Measurements from ENCODE around the gene ARHGAP27. TPM values are rescaled to one million over a fixed set of nuclear protein-coding genes. Genes with fewer than 3 reads are reported as not detected.
A peak's percentile ranks its signal among the peaks of the same experiment; 100 is the strongest.

Gene ARHGAP27
- total and polyA plus RNA-seq, 2 donors (not counting 1 experiment from before 2014, with no cell fraction given), result 0.57 to 3.3 TPM

GRCh38 chr17:45425984-45426413, 6.7 kb downstream of the ARHGAP27 start:
- DNase-seq (ENCODE audit: low read depth in 2 of 2), result no peak
- no peak overlapping the region for H3K9ac ChIP-seq (ENCODE audit: insufficient read depth, low read length)

DNA sequence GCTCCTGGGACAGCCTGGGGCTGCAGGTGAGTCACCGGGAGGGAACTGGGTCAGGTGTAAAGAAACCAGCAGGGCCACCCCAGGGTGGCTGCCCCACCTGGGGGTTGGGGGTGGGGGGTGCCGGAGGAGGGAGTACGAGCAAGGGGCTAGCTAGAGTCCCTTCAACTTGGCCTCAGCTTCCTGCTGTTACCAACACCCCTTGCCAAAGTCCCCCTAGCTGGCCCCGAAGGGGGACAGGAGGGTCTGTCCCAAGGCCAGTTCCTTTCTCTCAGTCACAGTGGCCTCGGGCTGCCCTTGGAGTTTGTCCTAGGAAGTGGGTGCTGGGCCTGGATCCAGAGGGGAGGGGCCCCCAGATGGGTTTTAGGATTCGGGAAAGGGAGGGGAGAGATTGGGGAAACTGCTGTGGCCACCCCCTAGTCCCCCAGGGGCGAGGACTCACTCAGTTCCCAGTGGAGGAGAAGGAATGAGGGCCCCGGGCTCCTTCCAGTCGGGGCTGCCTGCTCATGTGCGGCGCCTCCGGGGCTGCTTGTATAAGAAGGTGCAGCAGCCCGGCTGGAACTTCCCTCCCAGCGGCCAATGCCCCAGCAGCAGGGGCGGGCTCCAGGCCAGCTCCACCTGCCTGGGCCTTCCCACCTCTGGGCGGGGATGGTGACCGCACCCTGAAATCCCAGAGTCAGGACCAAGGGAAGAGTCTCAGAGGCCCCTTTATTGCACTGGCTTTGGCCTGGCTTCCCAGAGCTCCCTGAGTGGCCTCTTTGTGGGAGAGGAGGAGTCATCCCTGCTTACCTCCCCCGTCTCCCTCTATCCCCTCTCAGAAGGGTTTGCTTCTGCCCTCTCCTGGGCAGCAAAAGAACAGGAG, 7.3 kb downstream of the ARHGAP27 start:
- peaks cover 3% of the 10 kb centered on the region for H3K4me1 ChIP-seq (ENCODE audit: control insufficient read depth, extremely low read depth, insufficient read depth, low read length)
- TF ChIP-seq EZH2 (IDR thresholded peaks at IDR 0.05; ENCODE audit: low read length, missing control alignments), result no peak
- TF ChIP-seq, protein P1, sequence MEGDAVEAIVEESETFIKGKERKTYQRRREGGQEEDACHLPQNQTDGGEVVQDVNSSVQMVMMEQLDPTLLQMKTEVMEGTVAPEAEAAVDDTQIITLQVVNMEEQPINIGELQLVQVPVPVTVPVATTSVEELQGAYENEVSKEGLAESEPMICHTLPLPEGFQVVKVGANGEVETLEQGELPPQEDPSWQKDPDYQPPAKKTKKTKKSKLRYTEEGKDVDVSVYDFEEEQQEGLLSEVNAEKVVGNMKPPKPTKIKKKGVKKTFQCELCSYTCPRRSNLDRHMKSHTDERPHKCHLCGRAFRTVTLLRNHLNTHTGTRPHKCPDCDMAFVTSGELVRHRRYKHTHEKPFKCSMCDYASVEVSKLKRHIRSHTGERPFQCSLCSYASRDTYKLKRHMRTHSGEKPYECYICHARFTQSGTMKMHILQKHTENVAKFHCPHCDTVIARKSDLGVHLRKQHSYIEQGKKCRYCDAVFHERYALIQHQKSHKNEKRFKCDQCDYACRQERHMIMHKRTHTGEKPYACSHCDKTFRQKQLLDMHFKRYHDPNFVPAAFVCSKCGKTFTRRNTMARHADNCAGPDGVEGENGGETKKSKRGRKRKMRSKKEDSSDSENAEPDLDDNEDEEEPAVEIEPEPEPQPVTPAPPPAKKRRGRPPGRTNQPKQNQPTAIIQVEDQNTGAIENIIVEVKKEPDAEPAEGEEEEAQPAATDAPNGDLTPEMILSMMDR (conservative IDR thresholded peaks at IDR 0.05 in 1 of 2, IDR thresholded peaks at IDR 0.05 in 1 of 2; ENCODE audit: low read depth in 1 of 2, low read length in 2 of 2), result peak in 1 of 2 donors; percentile 51
- peaks cover 21% of the 10 kb centered on the region for H3K27me3 ChIP-seq (ENCODE audit: control insufficient read depth, insufficient read depth, low read length)
- peak; percentile 62 for DNase-seq (ENCODE audit: low read depth in 2 of 2)
- no peak overlapping the region for H3K27ac ChIP-seq (ENCODE audit: insufficient read depth, low read length)
- H3K36me3 ChIP-seq (ENCODE audit: control insufficient read depth, insufficient read depth, low read length), result no peaks in the 10 kb centered on the region
- H3K9ac ChIP-seq (ENCODE audit: insufficient read depth, low read length), result no peak overlapping the region
- H3K4me3 ChIP-seq (replicated peaks in 1 of 4; ENCODE audit: control extremely low read depth in 1 of 4, insufficient read depth in 1 of 4, low read depth in 3 of 4, low read length in 4 of 4), result no peak overlapping the region
- H3K79me2 ChIP-seq (ENCODE audit: control insufficient read depth, insufficient read depth, low read length), result no peaks in the 10 kb centered on the region
- H3K9me3 ChIP-seq (ENCODE audit: control insufficient read depth, insufficient read depth, low read depth, low read length), result no peaks in the 10 kb centered on the region
- H4K20me1 ChIP-seq (ENCODE audit: control insufficient read depth, extremely low read depth, insufficient read depth, low read length), result no peaks in the 10 kb centered on the region
- H3K4me2 ChIP-seq (ENCODE audit: extremely low read depth, insufficient read depth, low read length), result no peak overlapping the region
- no peak overlapping the region for H2AFZ ChIP-seq (ENCODE audit: low read length)

More at GRCh38 chr17:45425984-45426413, 6.7 kb downstream of the ARHGAP27 start:
- Histone ChIP-seq H3K27me3 (ENCODE audit: control insufficient read depth, insufficient read depth, low read length) (peaks cover 25% of the 10 kb centered on the region), H3K27ac (ENCODE audit: insufficient read depth, low read length) (no peak overlapping the region), H2AFZ (ENCODE audit: low read length) (no peak overlapping the region), H3K79me2 (ENCODE audit: control insufficient read depth, insufficient read depth, low read length) (no peaks in the 10 kb centered on the region), H3K9me3 (ENCODE audit: control insufficient read depth, insufficient read depth, low read depth, low read length) (no peaks in the 10 kb centered on the region), H3K36me3 (ENCODE audit: control insufficient read depth, insufficient read depth, low read length) (no peaks in the 10 kb centered on the region), H4K20me1 (ENCODE audit: control insufficient read depth, extremely low read depth, insufficient read depth, low read length) (no peaks in the 10 kb centered on the region), H3K4me2 (ENCODE audit: extremely low read depth, insufficient read depth, low read length) (no peak overlapping the region), H3K4me1 (ENCODE audit: control insufficient read depth, extremely low read depth, insufficient read depth, low read length) (peaks cover 3% of the 10 kb centered on the region), H3K4me3 (replicated peaks in 1 of 4; ENCODE audit: control extremely low read depth in 1 of 4, insufficient read depth in 1 of 4, low read depth in 3 of 4, low read length in 4 of 4) (no peak overlapping the region)
- TF ChIP-seq EZH2 (IDR thresholded peaks at IDR 0.05; ENCODE audit: low read length, missing control alignments), result no peak
- TF ChIP-seq, protein P1 (conservative IDR thresholded peaks at IDR 0.05 in 1 of 2, IDR thresholded peaks at IDR 0.05 in 1 of 2; ENCODE audit: low read depth in 1 of 2, low read length in 2 of 2), result no peak

GRCh38 chr17:45424769-45425124, 7.9 kb downstream of the ARHGAP27 start:
- H3K79me2 ChIP-seq (ENCODE audit: control insufficient read depth, insufficient read depth, low read length), result no peaks in the 10 kb centered on the region
- H3K4me3 ChIP-seq (replicated peaks in 1 of 4; ENCODE audit: control extremely low read depth in 1 of 4, insufficient read depth in 1 of 4, low read depth in 3 of 4, low read length in 4 of 4), result no peak overlapping the region
- H3K9ac ChIP-seq (ENCODE audit: insufficient read depth, low read length), result no peak overlapping the region
- no peak for DNase-seq (ENCODE audit: low read depth in 2 of 2)
- H2AFZ ChIP-seq (ENCODE audit: low read length), result no peak overlapping the region
- peaks cover 3% of the 10 kb centered on the region for H3K4me1 ChIP-seq (ENCODE audit: control insufficient read depth, extremely low read depth, insufficient read depth, low read length)
- H4K20me1 ChIP-seq (ENCODE audit: control insufficient read depth, extremely low read depth, insufficient read depth, low read length), result no peaks in the 10 kb centered on the region
- H3K27me3 ChIP-seq (ENCODE audit: control insufficient read depth, insufficient read depth, low read length), result peaks cover 15% of the 10 kb centered on the region
- H3K27ac ChIP-seq (ENCODE audit: insufficient read depth, low read length), result no peak overlapping the region
- H3K4me2 ChIP-seq (ENCODE audit: extremely low read depth, insufficient read depth, low read length), result no peak overlapping the region
- TF ChIP-seq, protein P1 (conservative IDR thresholded peaks at IDR 0.05 in 1 of 2, IDR thresholded peaks at IDR 0.05 in 1 of 2; ENCODE audit: low read depth in 1 of 2, low read length in 2 of 2), result no peak
- no peak for TF ChIP-seq EZH2 (IDR thresholded peaks at IDR 0.05; ENCODE audit: low read length, missing control alignments)
- H3K36me3 ChIP-seq (ENCODE audit: control insufficient read depth, insufficient read depth, low read length), result no peaks in the 10 kb centered on the region
- no peaks in the 10 kb centered on the region for H3K9me3 ChIP-seq (ENCODE audit: control insufficient read depth, insufficient read depth, low read depth, low read length)
